Neutrophil (primary cell): Measurements from ENCODE around the gene TRAF6.

Experiments
- H3K27ac ChIP-seq: fragments of 200-600 bp; sonication (generic); 2 replicates; pipeline ENCODE4 v1.5.1; 2016; ENCODE audit warnings: mild to moderate bottlenecking, moderate library complexity
- H3K27me3 ChIP-seq: fragments of 200-600 bp; sonication (generic); 2 replicates; pipeline ENCODE4 v1.6.0; 2016; ENCODE audit warnings: mild to moderate bottlenecking
- H3K36me3 ChIP-seq: fragments of 200-600 bp; sonication (generic); 2 replicates; pipeline ENCODE4 v1.5.1; 2017
- H3K4me1 ChIP-seq, 2 experiments: fragments of 200-600 bp in 1 of 2; sonication (generic) in 1 of 2; 1 replicate in 1 of 2; 2 replicates in 1 of 2; pipeline versions ENCODE4 v1.5.1 to v1.6.1; 2013 to 2016; ENCODE audit warnings: low read depth in 1 of 2, low read length in 1 of 2, mild to moderate bottlenecking in 1 of 2, moderate library complexity in 1 of 2; ENCODE audit not compliant: control insufficient read depth in 1 of 2, insufficient read depth in 1 of 2
- H3K4me3 ChIP-seq, 2 experiments: fragments of 200-600 bp in 1 of 2; sonication (generic) in 1 of 2; 1 replicate in 1 of 2; 2 replicates in 1 of 2; pipeline ENCODE4 v1.5.1; 2013 to 2016; ENCODE audit warnings: low read depth in 1 of 2, low read length in 1 of 2, mild to moderate bottlenecking in 1 of 2, moderate library complexity in 1 of 2
- H3K9me3 ChIP-seq: fragments of 200-600 bp; sonication (generic); 2 replicates; pipeline ENCODE4 v1.5.1; 2016
- TF ChIP-seq, protein P1 (sequence below): fragments of 200-600 bp; sonication (generic); IDR thresholded peaks from 2 replicates; pipeline ENCODE4 v1.5.1; 2016; ENCODE audit warnings: antibody characterized with exemption

The TRAF6 gene

DNA sequence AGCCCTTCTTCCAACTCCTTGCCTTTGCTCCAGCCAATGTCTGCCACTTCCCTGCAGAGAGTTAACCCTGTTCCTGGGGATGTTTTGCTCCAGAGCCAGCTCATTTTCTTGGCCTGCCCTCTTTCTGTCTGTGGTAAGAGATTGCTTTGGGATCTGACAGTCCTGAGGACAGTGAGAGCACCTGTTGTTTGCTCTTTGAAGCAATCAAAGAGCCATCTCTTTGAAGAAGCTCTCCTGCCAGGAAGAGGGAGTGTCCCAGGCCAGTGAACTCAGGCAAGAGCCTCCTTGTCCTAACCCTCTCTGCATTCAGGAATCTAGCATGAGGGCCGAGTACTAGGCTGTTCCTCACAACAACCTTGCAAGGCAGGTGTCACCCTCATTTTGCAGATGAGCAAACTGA is 42.2 kb downstream of the TRAF6 start:
- no peaks in the 10 kb centered on the region for H3K27me3 ChIP-seq
- H3K36me3 ChIP-seq = no peaks in the 10 kb centered on the region
- H3K4me3 ChIP-seq = no peak overlapping the region
- TF ChIP-seq, protein P1, sequence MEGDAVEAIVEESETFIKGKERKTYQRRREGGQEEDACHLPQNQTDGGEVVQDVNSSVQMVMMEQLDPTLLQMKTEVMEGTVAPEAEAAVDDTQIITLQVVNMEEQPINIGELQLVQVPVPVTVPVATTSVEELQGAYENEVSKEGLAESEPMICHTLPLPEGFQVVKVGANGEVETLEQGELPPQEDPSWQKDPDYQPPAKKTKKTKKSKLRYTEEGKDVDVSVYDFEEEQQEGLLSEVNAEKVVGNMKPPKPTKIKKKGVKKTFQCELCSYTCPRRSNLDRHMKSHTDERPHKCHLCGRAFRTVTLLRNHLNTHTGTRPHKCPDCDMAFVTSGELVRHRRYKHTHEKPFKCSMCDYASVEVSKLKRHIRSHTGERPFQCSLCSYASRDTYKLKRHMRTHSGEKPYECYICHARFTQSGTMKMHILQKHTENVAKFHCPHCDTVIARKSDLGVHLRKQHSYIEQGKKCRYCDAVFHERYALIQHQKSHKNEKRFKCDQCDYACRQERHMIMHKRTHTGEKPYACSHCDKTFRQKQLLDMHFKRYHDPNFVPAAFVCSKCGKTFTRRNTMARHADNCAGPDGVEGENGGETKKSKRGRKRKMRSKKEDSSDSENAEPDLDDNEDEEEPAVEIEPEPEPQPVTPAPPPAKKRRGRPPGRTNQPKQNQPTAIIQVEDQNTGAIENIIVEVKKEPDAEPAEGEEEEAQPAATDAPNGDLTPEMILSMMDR = no peak
- no peaks in the 10 kb centered on the region for H3K4me1 ChIP-seq
- H3K27ac ChIP-seq = no peak overlapping the region
- no peaks in the 10 kb centered on the region for H3K9me3 ChIP-seq

DNA sequence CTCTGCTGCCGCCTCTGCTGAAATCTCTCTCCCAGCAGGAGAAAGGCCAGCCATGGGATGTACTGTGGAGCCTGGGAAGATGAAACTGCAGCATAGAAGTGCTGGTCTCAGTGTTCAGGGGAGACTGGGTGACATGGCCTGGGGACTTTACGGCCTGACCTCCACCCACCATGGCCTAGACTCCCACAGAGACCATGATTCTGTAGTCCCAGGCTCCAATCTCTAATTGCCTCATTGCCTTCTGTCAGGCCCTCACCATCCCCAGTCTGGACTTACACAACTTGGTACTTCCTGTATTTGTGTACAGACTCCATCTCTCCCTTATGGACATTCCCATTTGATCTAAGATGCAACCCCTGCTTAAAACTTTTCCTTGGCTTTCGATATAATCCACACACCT is 43.1 kb downstream of the TRAF6 start:
- Histone ChIP-seq H3K36me3 (no peaks in the 10 kb centered on the region), H3K27ac (no peak overlapping the region), H3K9me3 (no peaks in the 10 kb centered on the region), H3K27me3 (no peaks in the 10 kb centered on the region), H3K4me1 (no peaks in the 10 kb centered on the region), H3K4me3 (no peak overlapping the region)
- TF ChIP-seq, protein P1 = no peak

DNA sequence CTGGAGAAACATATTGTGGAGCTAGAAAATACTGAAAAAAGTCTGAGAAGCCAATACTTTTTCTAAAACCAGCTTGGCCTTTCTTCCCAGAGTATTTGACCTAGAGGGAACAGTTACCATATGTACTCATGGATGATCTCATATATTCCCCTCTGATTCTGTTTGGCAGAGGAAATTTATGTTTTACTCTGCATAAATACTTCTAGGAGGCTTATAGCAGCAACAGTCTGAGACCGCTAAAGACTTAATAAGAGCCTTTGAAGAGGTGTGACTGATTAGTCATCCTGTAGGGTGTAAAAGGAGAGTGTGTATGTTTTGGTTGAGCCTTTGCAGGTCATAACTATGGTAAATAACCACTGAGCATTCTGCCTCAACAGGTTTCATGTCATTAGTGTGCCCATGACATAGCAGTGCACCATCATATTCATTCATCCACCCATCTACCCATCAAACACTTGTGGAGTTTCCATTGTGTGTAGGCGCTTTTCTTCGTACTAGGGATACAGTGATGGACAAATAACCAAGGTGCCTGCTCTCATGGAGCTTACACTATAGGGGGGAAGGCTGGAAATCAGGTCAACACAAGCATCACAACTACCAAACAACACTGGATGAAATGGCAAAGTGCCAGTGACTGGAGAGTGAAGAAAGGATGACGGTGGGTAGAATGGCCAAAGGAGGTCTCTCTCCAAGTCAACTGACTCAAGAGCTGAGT is 44.5 kb downstream of the TRAF6 start:
- TF ChIP-seq, protein P1 = no peak
- H3K27ac ChIP-seq = no peak overlapping the region
- no peaks in the 10 kb centered on the region for H3K9me3 ChIP-seq
- H3K4me3 ChIP-seq = no peak overlapping the region
- no peaks in the 10 kb centered on the region for H3K27me3 ChIP-seq
- H3K36me3 ChIP-seq = no peaks in the 10 kb centered on the region
- H3K4me1 ChIP-seq = no peaks in the 10 kb centered on the region

DNA sequence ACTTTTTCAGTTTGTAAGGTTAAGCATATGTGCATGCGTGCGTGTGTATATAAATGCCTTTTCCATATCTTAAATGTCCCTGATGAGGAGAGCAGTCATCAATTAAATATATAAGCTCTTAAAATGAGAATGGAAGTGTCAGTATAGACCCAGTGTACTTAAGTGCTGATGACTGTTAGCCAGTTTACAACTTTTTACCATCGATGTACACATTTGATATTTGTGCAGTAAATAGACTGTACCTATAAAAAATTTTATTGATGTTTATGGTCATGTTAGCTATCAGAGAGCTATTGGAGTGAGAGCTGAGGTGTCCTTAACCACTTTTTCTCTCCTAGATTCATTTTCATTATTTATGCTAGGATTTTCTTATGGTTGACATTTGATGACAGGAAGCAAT is 45.4 kb downstream of the TRAF6 start:
- Histone ChIP-seq H3K27ac (no peak overlapping the region), H3K36me3 (no peaks in the 10 kb centered on the region), H3K4me3 (no peak overlapping the region), H3K9me3 (no peaks in the 10 kb centered on the region), H3K27me3 (no peaks in the 10 kb centered on the region), H3K4me1 (no peaks in the 10 kb centered on the region)
- TF ChIP-seq, protein P1 = no peak

DNA sequence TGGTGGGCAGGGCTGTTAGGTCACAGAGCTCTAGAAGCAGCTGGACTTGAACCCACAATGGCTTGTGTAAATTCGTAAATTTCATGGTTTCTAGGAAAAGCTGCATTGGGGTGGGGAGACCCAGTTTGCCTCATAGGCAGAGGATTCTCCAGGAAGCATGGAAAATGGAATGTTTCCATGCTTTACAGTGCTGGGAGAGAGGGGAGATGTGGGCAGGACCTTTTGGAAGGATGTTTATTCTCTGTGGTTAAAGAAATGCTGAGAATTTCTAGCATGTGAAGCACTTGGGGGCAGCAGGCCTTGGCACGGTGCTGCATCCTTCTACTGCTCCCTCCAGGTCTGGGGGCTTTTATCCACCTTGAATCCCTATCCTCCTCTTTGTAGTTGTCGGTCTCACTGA is 46.3 kb downstream of the TRAF6 start:
- no peak overlapping the region for H3K4me3 ChIP-seq
- no peaks in the 10 kb centered on the region for H3K36me3 ChIP-seq
- TF ChIP-seq, protein P1 = no peak
- no peak overlapping the region for H3K27ac ChIP-seq
- H3K27me3 ChIP-seq = no peaks in the 10 kb centered on the region
- H3K9me3 ChIP-seq = no peaks in the 10 kb centered on the region
- no peaks in the 10 kb centered on the region for H3K4me1 ChIP-seq

DNA sequence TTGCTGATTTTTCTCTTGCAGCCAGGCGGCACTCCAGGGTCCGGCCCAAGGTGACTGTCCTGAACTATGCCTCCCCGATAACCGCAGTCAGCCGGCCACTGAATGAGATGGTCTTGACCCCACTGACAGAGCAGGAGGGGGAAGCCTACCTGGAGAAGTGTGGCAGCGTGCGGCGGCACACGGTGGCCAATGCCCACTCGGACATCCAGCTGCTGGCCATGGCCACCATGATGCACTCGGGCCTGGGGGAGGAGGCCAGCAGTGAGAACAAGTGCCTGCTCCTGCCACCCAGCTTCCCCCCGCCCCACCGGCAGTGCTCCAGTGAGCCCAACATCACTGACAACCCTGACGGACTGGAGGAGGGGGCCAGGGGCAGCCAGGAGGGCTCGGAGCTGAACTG is 47.8 kb downstream of the TRAF6 start:
- Histone ChIP-seq H3K27ac (no peak overlapping the region), H3K9me3 (no peaks in the 10 kb centered on the region), H3K36me3 (no peaks in the 10 kb centered on the region), H3K4me1 (no peaks in the 10 kb centered on the region), H3K27me3 (no peaks in the 10 kb centered on the region), H3K4me3 (no peak overlapping the region)
- TF ChIP-seq, protein P1 = no peak
